A549 (cell line): ENCODE measurements around the gene FAF1.

Source experiments
- EP300 ChIP-seq, 2 experiments: fragments of >200 bp; sonication (Bioruptor Twin); formaldehyde crosslinking; IDR thresholded peaks; 2 replicates in 1 of 2; 3 replicates in 1 of 2; pipeline ENCODE4 v1.6.1; 2016 to 2017
- HDAC2 ChIP-seq: fragments of 200-600 bp; sonication (generic); IDR thresholded peaks from 2 replicates; pipeline ENCODE4 v1.6.1; 2016
- MAZ ChIP-seq: fragments of 150-350 bp; IDR thresholded peaks from 2 replicates; pipeline ENCODE4 v1.6.1; 2014; ENCODE audit warnings: antibody characterized with exemption, low read depth, low read length, borderline replicate concordance
- POLR2A ChIP-seq: IDR thresholded peaks from 2 replicates; pipeline ENCODE4 v1.6.1; 2012; ENCODE audit warnings: mild to moderate bottlenecking, low read length
- POLR2AphosphoS2 ChIP-seq: conservative IDR thresholded peaks from 2 replicates; pipeline ENCODE4 v1.6.1; 2012; ENCODE audit warnings: low read length, improper control_type of control experiment, inconsistent platforms
- RAD21 ChIP-seq, 2 experiments: fragments of >200 bp in 1 of 2; sonication (Bioruptor Twin) in 1 of 2; formaldehyde crosslinking in 1 of 2; IDR thresholded peaks in 1 of 2; conservative IDR thresholded peaks in 1 of 2; 2 replicates in 1 of 2; 3 replicates in 1 of 2; pipeline ENCODE4 v1.6.1; 2012 to 2018; ENCODE audit warnings: inconsistent platforms in 1 of 2
- RCOR1 ChIP-seq: fragments of 150-350 bp; IDR thresholded peaks from 2 replicates; pipeline ENCODE4 v1.6.1; 2014; ENCODE audit warnings: antibody characterized with exemption, low read length, low read depth
- SMC3 ChIP-seq: fragments of >200 bp; sonication (Bioruptor Twin); formaldehyde crosslinking; IDR thresholded peaks from 3 replicates; pipeline ENCODE4 v1.6.1; 2018; ENCODE audit warnings: inconsistent platforms
- TF ChIP-seq, protein P1 (sequence below): fragments of >200 bp; sonication (Bioruptor Twin); formaldehyde crosslinking; IDR thresholded peaks from 3 replicates; pipeline ENCODE4 v1.5.1; 2016
- TF ChIP-seq, protein P2 (sequence below): fragments of 450-650 bp; IDR thresholded peaks from 2 replicates; pipeline ENCODE4 v1.6.1; 2014; ENCODE audit warnings: antibody characterized with exemption
- TF ChIP-seq, protein P3 (sequence below): fragments of 200-600 bp; sonication (generic); IDR thresholded peaks from 2 replicates; pipeline ENCODE4 v1.6.1; 2016; ENCODE audit warnings: antibody characterized with exemption, mild to moderate bottlenecking, moderate library complexity
- TF ChIP-seq, protein P4 (sequence below): IDR thresholded peaks from 2 replicates; pipeline ENCODE4 v1.6.1; 2012
- TF ChIP-seq, protein P5 (sequence below): fragments of >200 bp; sonication (Bioruptor Twin); formaldehyde crosslinking; IDR thresholded peaks from 3 replicates; pipeline ENCODE4 v1.6.1; 2016

DNA sequence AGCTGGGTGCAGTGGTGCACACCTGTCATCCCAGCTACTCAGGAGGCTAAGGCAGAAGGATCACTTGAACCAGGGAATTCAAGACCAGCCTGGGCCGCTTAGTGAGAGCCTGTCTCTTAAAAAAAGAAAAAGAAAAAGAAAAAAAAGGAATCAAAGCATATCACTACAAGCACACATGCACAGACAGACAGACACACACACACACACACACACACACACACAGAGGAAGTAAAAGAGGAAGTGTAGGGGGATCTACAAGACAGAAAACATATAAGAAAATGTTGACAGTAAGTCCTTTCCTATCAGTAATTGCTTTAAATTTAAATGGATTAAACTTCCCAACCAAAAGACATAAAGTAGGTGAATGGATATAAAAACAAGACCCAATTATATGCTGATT is 180.3 kb downstream of the FAF1 start:
- TF ChIP-seq, protein P1, sequence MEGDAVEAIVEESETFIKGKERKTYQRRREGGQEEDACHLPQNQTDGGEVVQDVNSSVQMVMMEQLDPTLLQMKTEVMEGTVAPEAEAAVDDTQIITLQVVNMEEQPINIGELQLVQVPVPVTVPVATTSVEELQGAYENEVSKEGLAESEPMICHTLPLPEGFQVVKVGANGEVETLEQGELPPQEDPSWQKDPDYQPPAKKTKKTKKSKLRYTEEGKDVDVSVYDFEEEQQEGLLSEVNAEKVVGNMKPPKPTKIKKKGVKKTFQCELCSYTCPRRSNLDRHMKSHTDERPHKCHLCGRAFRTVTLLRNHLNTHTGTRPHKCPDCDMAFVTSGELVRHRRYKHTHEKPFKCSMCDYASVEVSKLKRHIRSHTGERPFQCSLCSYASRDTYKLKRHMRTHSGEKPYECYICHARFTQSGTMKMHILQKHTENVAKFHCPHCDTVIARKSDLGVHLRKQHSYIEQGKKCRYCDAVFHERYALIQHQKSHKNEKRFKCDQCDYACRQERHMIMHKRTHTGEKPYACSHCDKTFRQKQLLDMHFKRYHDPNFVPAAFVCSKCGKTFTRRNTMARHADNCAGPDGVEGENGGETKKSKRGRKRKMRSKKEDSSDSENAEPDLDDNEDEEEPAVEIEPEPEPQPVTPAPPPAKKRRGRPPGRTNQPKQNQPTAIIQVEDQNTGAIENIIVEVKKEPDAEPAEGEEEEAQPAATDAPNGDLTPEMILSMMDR = no peak
- no peak for TF ChIP-seq SMC3
- TF ChIP-seq RCOR1 = no peak
- TF ChIP-seq, protein P2, sequence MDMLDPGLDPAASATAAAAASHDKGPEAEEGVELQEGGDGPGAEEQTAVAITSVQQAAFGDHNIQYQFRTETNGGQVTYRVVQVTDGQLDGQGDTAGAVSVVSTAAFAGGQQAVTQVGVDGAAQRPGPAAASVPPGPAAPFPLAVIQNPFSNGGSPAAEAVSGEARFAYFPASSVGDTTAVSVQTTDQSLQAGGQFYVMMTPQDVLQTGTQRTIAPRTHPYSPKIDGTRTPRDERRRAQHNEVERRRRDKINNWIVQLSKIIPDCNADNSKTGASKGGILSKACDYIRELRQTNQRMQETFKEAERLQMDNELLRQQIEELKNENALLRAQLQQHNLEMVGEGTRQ = no peak
- TF ChIP-seq POLR2AphosphoS2 = no peak
- no peak for TF ChIP-seq POLR2A
- TF ChIP-seq HDAC2 = no peak
- TF ChIP-seq, protein P3, sequence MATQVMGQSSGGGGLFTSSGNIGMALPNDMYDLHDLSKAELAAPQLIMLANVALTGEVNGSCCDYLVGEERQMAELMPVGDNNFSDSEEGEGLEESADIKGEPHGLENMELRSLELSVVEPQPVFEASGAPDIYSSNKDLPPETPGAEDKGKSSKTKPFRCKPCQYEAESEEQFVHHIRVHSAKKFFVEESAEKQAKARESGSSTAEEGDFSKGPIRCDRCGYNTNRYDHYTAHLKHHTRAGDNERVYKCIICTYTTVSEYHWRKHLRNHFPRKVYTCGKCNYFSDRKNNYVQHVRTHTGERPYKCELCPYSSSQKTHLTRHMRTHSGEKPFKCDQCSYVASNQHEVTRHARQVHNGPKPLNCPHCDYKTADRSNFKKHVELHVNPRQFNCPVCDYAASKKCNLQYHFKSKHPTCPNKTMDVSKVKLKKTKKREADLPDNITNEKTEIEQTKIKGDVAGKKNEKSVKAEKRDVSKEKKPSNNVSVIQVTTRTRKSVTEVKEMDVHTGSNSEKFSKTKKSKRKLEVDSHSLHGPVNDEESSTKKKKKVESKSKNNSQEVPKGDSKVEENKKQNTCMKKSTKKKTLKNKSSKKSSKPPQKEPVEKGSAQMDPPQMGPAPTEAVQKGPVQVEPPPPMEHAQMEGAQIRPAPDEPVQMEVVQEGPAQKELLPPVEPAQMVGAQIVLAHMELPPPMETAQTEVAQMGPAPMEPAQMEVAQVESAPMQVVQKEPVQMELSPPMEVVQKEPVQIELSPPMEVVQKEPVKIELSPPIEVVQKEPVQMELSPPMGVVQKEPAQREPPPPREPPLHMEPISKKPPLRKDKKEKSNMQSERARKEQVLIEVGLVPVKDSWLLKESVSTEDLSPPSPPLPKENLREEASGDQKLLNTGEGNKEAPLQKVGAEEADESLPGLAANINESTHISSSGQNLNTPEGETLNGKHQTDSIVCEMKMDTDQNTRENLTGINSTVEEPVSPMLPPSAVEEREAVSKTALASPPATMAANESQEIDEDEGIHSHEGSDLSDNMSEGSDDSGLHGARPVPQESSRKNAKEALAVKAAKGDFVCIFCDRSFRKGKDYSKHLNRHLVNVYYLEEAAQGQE = no peak
- TF ChIP-seq, protein P4, sequence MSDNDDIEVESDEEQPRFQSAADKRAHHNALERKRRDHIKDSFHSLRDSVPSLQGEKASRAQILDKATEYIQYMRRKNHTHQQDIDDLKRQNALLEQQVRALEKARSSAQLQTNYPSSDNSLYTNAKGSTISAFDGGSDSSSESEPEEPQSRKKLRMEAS = no peak
- no peak for TF ChIP-seq EP300 (IDR thresholded peaks at IDR 0.05)
- TF ChIP-seq RAD21 (conservative IDR thresholded peaks at IDR 0.05 in 1 of 2, IDR thresholded peaks at IDR 0.05 in 1 of 2) = no peak
- TF ChIP-seq, protein P5, sequence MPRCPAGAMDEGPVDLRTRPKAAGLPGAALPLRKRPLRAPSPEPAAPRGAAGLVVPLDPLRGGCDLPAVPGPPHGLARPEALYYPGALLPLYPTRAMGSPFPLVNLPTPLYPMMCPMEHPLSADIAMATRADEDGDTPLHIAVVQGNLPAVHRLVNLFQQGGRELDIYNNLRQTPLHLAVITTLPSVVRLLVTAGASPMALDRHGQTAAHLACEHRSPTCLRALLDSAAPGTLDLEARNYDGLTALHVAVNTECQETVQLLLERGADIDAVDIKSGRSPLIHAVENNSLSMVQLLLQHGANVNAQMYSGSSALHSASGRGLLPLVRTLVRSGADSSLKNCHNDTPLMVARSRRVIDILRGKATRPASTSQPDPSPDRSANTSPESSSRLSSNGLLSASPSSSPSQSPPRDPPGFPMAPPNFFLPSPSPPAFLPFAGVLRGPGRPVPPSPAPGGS = no peak
- TF ChIP-seq MAZ = no peak
